HL-60/S4 treated with retinoic acid at 250 ng/mL for 4 days and 3 days (cell line): ENCODE results near the gene COX7A2L.
"Not testable (repeated sequence)": the region's sequence is repeated elsewhere in the genome, so short reads cannot be mapped to it uniquely, and the experiment has no call there.

ENCODE experiments used
- in situ Hi-C: fragments of 300-500 bp; cut with MboI; formaldehyde crosslinking; loops from 2 replicates; pipeline ENCODE4 v1.7.0; 2022; ENCODE audit warnings: low sequenced_read_pairs

COX7A2L gene

DNA sequence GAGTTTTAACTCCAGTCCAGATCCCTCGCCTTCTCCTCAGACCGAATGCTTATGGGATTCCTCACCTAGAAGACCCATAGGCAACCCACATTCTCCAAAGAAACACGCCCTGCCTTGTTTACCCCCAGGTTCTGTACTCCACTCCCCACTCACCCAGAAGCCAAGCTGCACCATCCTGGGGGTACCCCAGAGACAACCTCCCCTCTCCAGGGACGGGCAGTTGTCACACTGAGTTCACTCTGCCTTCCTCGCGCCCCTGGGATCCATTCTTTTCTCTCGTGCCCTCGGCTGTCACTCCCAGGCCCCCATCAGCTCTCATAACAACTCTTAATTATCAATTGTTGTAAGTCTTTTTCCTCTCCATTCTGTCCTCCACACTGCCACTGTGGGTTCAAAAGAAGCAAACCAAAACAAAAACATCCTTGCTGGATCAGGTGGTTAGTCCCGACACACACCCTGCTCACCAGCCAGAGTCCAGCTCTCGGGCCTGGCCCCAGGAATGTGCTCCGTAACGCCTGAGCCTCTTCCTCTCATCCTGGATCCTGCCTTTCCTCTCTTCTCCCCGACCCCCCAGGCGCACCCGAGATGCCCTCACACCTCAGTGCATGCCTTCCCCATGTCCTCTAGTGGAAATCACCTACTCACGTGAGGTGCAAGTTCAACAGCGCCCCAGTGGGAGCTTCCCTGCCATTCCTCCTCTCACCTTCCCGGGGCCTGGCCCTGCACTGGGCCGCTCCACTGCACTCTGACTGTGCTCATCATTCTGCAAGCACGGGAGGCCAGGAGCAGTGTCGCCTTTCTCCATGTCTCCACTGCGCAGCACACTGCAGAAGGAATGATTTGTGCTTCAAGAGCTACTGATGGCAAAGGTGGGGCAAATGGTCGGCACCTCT, 20.7 kb downstream of the COX7A2L start:
- in situ Hi-C loops = no loop called here

DNA sequence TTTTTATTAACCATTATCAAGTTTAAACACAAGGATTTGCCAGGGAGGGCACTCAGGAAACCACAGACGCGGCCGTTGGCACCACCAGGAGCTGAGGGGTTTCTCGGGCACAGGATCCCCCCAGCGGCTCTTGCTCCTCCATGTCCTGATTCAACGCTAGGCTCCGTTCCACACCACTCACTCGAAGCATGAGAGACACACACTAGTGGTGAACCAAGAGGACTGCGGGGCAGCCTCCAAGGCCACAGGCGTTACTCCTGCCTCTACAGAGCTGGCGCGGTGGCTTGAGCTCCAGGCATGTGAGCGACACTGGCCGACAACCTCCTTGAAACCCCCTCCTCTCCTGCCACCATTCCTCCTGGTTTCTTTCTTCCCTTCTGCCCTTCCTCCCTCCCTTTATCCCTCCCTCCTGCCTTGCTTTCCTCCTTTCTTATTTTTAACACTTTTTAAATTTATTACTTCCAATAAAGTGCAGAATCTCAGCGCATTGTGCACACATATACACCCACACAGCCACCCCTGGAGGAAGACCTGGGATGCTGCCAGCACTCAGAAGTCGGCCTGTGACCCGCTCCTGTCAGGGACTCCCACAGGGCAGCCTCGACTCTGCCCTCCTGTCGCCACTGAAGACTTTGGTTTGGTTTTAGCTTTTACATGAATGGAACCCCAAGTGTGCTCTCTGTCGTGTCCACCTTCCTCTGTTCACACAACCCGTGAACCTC, 21.7 kb downstream of the COX7A2L start:
- in situ Hi-C loops = no loop called here

GRCh38 chr2:42338567-42339190, 22.3 kb downstream of the COX7A2L start:
- in situ Hi-C loops = no loop called here

DNA sequence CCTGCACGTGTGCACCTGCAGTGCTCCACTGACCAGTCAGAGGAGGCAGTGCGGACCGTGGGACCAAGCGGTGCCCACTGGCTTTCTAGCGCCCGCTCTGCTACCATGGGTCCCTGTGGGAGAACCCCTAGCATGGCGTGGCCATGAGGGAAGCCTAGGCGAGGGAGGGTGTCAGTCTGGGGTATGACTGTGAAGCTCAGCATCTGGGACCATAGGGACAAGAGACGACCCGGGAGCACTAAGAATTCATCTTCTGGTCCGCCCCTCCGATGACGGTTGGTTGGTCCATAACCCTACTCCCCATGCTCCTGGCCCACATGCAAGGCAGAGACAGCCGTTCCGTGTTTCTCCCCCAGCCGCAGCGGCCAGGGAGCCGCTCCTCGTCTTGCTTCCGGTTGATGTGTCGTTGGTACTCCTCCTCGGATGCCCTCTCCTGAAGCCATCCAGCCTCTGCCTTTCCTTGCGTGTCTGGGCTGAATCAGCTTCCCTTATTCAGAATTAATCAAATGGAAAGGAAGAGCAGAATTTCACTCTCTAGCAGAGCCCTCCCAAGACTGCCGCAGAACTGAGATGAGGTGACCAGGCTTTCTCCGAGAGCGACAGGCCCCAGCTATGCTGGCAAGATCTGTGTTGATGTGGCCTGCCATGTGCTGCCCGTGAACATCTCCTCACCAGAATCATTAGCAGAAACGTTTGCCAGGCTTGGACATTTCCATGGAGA, 23.0 kb downstream of the COX7A2L start:
- in situ Hi-C loops = no loop called here

- in situ Hi-C loops = no loop called here
Measured at GRCh38 chr2:42337356-42337820, 23.6 kb downstream of the COX7A2L start.

- in situ Hi-C loops = no loop called here
Measured at GRCh38 chr2:42336361-42336965, 24.6 kb downstream of the COX7A2L start.

- in situ Hi-C loops = no loop called here
Measured at GRCh38 chr2:42335514-42336104, 25.4 kb downstream of the COX7A2L start.

DNA sequence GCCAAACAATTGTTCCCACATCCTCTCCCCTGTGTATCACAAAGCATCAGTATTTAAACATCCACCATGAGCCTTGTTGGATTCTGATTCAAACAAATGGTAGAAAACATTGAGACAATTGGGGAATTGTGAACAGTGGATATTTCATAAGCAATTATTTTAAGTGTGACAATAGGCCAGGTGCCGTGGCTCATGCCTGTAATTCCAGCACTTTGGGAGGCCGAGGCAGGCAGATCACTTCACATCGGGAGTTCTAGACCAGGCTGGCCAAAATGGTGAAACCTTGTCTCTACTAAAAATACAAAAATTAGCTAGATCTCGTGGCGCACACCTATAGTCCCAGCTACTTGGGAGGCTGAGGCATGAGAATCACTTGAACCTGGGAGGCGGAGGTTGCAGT, 26.2 kb downstream of the COX7A2L start:
- in situ Hi-C loops = not testable (repeated sequence)

GRCh38 chr2:42334220-42334619, 26.8 kb downstream of the COX7A2L start:
- in situ Hi-C loops = no loop called here

DNA sequence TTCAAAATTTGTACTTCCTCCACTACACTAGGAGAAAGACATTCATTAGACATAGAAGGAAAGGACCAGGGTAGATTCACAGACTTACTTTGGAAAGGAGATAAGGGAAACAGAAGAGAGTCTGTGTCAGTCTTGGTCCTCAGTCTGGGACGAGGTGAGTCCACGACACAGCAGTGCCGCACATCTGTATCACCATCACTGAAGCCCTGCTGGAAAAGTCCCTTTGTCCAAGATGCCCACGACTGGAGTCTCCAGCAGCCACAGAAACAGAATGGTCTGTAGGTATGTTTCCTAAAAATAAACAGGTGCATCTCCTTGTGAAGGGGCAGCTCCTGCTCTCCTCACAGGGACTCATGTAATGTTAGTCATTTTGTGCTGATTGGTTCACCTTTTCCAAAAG, 27.4 kb downstream of the COX7A2L start:
- in situ Hi-C loops = no loop called here

DNA sequence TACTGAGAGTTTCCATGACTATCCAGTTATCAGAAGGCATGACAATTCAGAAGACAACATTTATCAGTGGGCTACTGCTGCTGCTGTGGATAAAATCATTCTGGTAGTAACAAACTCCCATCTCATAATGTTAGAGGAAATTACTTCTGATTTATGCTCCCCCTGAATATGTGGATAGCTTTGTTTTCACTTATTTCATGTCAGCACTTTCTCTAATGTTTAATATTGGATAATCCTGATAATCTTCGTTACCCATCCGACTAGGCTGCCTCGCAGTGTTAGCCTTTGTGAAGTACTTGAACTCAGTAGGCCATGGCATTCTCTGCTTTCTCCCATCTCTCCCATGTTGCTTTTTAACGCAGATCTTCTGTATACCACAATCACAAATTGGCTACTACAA, 28.4 kb downstream of the COX7A2L start:
- in situ Hi-C loops = no loop called here

DNA sequence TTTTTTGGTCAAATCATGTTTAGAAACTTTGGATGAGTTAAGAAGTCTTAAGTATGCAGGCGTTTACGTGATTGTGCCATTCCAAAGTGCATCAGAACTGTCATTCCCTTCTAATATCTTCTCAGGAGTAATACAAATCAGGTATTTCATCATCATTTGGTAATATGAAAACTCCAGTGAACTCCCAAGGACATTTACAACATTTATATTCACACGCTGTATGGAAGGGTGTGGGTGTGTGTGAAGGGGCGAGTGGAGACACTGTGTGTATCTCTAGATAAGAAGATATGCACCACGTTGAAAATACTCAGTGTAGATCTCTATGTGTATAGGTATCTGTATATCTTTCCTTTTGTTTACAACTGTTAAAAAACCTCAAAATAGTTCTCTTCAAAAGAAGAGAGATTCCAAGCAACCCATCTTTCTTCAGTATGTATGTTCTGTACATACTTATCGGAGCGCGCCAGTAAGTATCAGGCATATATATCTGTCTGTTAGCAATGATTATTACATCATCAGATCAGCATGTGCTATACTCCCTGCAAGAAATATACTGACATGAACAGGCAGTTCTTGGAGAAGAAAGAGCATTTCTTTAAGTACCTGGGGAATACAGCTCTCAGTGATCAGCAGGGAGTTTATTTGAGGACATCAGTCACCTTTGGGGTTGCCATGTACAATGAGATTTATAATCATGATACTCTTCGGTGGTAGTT, 29.3 kb downstream of the COX7A2L start:
- in situ Hi-C loops = no loop called here

- in situ Hi-C loops = no loop called here
Measured at GRCh38 chr2:42329736-42330135, 31.3 kb downstream of the COX7A2L start.

DNA sequence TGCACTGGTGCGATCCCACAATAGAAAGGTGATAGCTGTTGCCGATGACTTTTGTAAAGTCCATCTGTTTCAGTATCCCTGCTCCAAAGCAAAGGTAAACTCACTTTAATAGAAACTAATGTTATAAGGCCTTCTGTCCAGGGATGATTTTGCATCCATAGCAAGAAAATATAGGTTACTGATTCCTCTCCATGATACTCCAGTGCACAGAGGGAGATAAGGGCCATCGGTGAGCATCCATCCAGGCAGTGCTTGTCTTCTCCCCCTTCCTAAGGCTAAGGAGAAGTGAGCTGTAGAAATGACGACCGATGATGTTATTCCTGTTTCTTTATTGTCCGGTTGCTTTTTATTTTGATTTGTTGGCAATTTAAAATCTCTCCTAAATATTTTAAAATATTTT, 32.1 kb downstream of the COX7A2L start:
- in situ Hi-C loops = no loop called here

DNA sequence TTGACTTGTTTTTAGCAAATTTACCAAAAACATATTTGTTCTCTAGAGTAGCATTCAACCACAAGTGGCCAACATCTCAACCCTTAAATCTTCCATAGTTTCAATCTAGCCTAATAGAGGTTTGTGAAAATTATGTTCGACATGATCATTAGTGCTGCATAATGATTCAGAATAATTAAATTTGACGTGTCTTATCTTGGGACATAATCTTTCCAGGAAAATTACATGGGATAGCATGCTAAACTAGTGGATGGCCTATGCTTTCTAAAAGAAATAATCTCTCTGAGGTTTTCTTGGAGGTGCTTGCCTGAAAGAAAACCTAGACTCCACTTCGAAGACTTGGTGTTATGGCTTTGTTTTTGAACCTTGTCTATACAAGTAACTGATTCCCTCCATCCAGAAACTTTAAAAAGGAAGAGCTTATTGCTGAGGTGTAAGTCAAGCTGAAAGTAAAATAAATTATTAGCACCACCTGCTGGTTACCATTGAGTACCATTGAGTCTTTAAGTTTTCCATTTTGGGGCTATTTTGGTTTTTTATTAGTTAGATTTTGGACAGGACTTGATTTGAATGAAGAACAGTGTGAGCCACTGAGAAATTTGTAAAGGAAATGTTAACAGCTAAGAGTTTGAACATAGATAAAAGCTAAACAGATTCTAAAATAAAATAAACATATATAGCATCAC, 32.7 kb downstream of the COX7A2L start:
- in situ Hi-C loops = no loop called here

DNA sequence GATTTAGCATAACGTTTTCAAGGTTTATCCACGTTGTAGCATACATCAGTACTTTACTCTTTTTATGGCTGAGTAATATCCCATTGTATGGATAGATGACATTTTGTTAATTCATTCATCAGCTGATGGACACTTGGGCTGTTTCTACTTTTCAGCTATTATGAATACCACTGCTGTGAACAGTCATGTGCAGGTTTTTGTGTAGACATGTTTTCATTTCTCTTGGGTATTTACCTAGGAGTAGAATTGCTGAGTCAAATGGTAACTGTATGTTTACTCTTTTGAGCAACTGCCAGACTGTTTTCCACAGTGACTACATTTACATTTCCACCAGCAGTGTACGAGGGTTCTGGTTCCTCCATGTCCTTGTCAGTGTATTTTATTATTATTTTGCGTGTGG, 33.9 kb downstream of the COX7A2L start:
- in situ Hi-C loops = no loop called here

DNA sequence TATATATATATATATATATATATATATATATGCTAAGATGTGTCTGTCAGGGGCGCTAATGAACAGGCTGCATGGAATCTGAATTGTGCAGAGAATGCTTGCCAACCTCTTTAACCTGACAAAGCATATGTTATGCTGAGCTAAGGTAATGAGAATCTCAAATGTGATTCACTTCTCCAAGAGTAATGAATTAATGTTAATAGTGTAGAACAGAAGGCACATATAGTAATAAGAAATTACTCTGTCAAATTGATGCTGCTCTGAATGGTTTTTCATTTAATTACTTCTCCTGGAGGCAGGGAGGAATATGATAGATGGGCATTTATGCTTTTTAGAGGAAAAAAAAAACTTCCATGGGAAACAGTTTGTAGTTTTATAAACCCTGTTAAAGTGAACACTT, 35.4 kb downstream of the COX7A2L start:
- in situ Hi-C loops = no loop called here

GRCh38 chr2:42324949-42325348, 36.1 kb downstream of the COX7A2L start:
- in situ Hi-C loops = loop anchor here (25.0 kb wide), 1 partner anchor 463 kb away; no protein-coding TSS in a partner anchor

DNA sequence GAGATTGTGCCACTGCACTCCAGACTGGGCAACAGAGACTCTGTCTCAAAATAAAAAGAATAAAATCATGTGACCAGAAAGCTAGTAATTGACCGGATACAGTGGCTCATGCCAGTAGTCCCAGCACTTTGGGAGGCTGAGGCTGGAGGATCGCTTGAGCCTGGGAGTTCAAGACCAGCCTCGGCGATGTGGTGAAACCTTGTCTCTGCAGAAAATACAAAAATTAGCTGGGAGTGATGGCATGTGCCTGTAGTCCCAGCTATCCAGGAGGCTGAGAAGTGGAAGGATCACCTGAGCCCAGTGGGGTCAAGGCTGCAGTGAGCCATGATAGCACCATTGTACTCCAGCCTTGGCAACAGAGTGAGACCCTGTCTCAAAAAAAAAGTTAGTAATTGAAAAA, 36.8 kb downstream of the COX7A2L start:
- in situ Hi-C loops = loop anchor here (25.0 kb wide), 1 partner anchor 462 kb away; no protein-coding TSS in a partner anchor
